PC-3 (cell line): Measurements from ENCODE around the gene COMMD7. TPM values are rescaled to one million over a fixed set of nuclear protein-coding genes. Genes with fewer than 3 reads are reported as not detected.

Experiments
- ATAC-seq: fragments of 200-7000 bp; cut with Tn5 transposase; 2 replicates; pipeline ENCODE4 v1.9.1; 2020; ENCODE audit warnings: mild to moderate bottlenecking, moderate library complexity
- BruUV-seq: library from RNA; stranded (reverse); fragments of 400-500 nt; replicated peaks from 2 replicates; lab custom pipeline; 2021; lab: Mats Ljungman, UMichigan
- CTCF ChIA-PET: fragments of 300-600 bp; sonication (Branson Sonifier 250); formaldehyde crosslinking; loops from one replicate; lab custom pipeline; 2022; ENCODE audit warnings: antibody characterized with exemption; lab: Charles Lee
- POLR2A ChIA-PET: fragments of 300-600 bp; sonication (Branson Sonifier 250); formaldehyde crosslinking; loops from one replicate; lab custom pipeline; 2022; ENCODE audit warnings: antibody characterized with exemption; ENCODE audit not compliant: unreplicated experiment; lab: Charles Lee
- DNase-seq: peaks from one replicate; pipeline ENCODE4 v3.0.0-alpha.2; 2015
- H2AFZ ChIP-seq: fragments of 300-600 bp; sonication (generic); 2 replicates; pipeline ENCODE4 v1.6.0; 2016; ENCODE audit warnings: antibody characterized with exemption, low read length
- H3F3A ChIP-seq: fragments of 300-600 bp; sonication (generic); one replicate; pipeline ENCODE4 v1.6.0; 2017; ENCODE audit warnings: antibody characterized with exemption, low read length, control low read depth, mild to moderate bottlenecking; ENCODE audit not compliant: unreplicated experiment
- H3K27ac ChIP-seq: fragments of 300-600 bp; sonication (generic); 2 replicates; pipeline ENCODE4 v1.5.1; 2016; ENCODE audit warnings: mild to moderate bottlenecking, low read length
- H3K27me3 ChIP-seq: fragments of 300-600 bp; sonication (generic); 2 replicates; pipeline ENCODE4 v1.6.1; 2016; ENCODE audit warnings: low read length, mixed read lengths
- H3K36me3 ChIP-seq: fragments of 300-600 bp; sonication (generic); 2 replicates; pipeline ENCODE4 v1.6.1; 2016; ENCODE audit warnings: low read depth, mixed run types, low read length, mixed read lengths
- H3K4me1 ChIP-seq: fragments of 300-600 bp; sonication (generic); 2 replicates; pipeline ENCODE4 v1.5.1; 2016; ENCODE audit warnings: low read length; ENCODE audit not compliant: insufficient read depth
- H3K4me2 ChIP-seq: fragments of 300-600 bp; sonication (generic); 2 replicates; pipeline ENCODE4 v1.6.0; 2016; ENCODE audit warnings: low read length
- H3K4me3 ChIP-seq: fragments of 300-600 bp; sonication (generic); 2 replicates; pipeline ENCODE4 v1.5.1; 2016; ENCODE audit warnings: mild to moderate bottlenecking, low read length, mixed read lengths
- H3K79me2 ChIP-seq: fragments of 300-600 bp; sonication (generic); 2 replicates; pipeline ENCODE4 v1.6.1; 2017; ENCODE audit warnings: low read length, mixed read lengths
- H3K9ac ChIP-seq: fragments of 300-600 bp; sonication (generic); 2 replicates; pipeline ENCODE4 v1.6.0; 2016; ENCODE audit warnings: mild to moderate bottlenecking, low read length
- H3K9me2 ChIP-seq: fragments of 300-600 bp; sonication (generic); replicated peaks from 2 replicates; pipeline ENCODE4 v1.6.1; 2016; ENCODE audit warnings: mixed run types, low read length, mixed read lengths
- H3K9me3 ChIP-seq: fragments of 300-600 bp; sonication (generic); 2 replicates; pipeline ENCODE4 v1.6.1; 2016; ENCODE audit warnings: low read length, mixed read lengths
- H4K20me1 ChIP-seq: fragments of 300-600 bp; sonication (generic); 2 replicates; pipeline ENCODE4 v1.6.1; 2016; ENCODE audit warnings: low read length, mixed read lengths
- CTCF ChIP-seq: fragments of 300-600 bp; sonication (generic); conservative IDR thresholded peaks from 2 replicates; pipeline ENCODE4 v1.5.1; 2017; ENCODE audit warnings: antibody characterized with exemption, low read depth, mild to moderate bottlenecking, low read length
- EZH2 ChIP-seq: fragments of 300-600 bp; sonication (generic); IDR thresholded peaks from one replicate; pipeline ENCODE4 v1.6.1; 2017; ENCODE audit warnings: antibody characterized with exemption, mild to moderate bottlenecking, low read length; ENCODE audit not compliant: unreplicated experiment
- EZH2phosphoT487 ChIP-seq: fragments of 300-600 bp; sonication (generic); IDR thresholded peaks from 2 replicates; pipeline ENCODE4 v1.6.1; 2018; ENCODE audit warnings: mild to moderate bottlenecking, antibody characterized with exemption, low read length, borderline replicate concordance
- intact Hi-C: fragments of 100-400 bp; cut with micrococcal nuclease; formaldehyde crosslinking; loops from 2 replicates; pipeline ENCODE4 v1.9.0; 2023
- total RNA-seq: library from RNA; depleted of rRNA; stranded (reverse); fragments of >200 nt; gene quantifications from 2 replicates; pipeline ENCODE4 v1.2.3, GENCODE V29; 2014

COMMD7 gene
- total RNA-seq, 1 experiment from 2014 or later = 33.5 TPM

- H3K36me3 ChIP-seq = no peaks in the 10 kb centered on the region
- ChIA-PET POLR2A (no interaction called here), CTCF (interaction anchor here (1.5 to 1.7 kb wide), 2 partner anchors 13 to 14 kb away, joined by 5 read pairs; no protein-coding TSS in a partner anchor)
- no peak overlapping the region for H3K9ac ChIP-seq
- no peak overlapping the region for H2AFZ ChIP-seq
- no TSS peak for BruUV-seq
- intact Hi-C loops = no loop called here
- peaks cover 14% of the 10 kb centered on the region for H3K4me1 ChIP-seq
- 0 out of 2 replicates have a peak, but pooled peaks cover 3% of the 10 kb centered on the region for H3K79me2 ChIP-seq
- TF ChIP-seq EZH2phosphoT487 (no peak), EZH2 (no peak), CTCF (no peak)
- no peak overlapping the region for H3K27ac ChIP-seq
- no peaks in the 10 kb centered on the region for H3F3A ChIP-seq
- H3K4me2 ChIP-seq = no peak overlapping the region
- no peak for ATAC-seq
- DNase-seq = no peak
- H3K27me3 ChIP-seq = no peaks in the 10 kb centered on the region
- no peaks in the 10 kb centered on the region for H4K20me1 ChIP-seq
- H3K9me3 ChIP-seq = no peaks in the 10 kb centered on the region
- no peak overlapping the region for H3K4me3 ChIP-seq
- H3K9me2 ChIP-seq = no peaks in the 10 kb centered on the region
Observed at GRCh38 chr20:32775336-32775991, 32.2 kb upstream of the COMMD7 start.

- intact Hi-C loops = no loop called here
- CTCF ChIA-PET = interaction anchor here (0.7 kb wide), 1 partner anchor 10 kb away, joined by 11 read pairs; no protein-coding TSS in a partner anchor
- Histone ChIP-seq H3F3A (no peaks in the 10 kb centered on the region), H3K4me3 (no peak overlapping the region), H3K9me3 (no peaks in the 10 kb centered on the region), H3K9ac (no peak overlapping the region), H3K4me1 (peaks cover 14% of the 10 kb centered on the region), H3K27me3 (no peaks in the 10 kb centered on the region), H4K20me1 (no peaks in the 10 kb centered on the region), H3K79me2 (0 out of 2 replicates have a peak, but pooled peaks cover 3% of the 10 kb centered on the region), H2AFZ (no peak overlapping the region), H3K4me2 (no peak overlapping the region), H3K36me3 (no peaks in the 10 kb centered on the region), H3K9me2 (no peaks in the 10 kb centered on the region), H3K27ac (no peak overlapping the region)
- POLR2A ChIA-PET = interaction anchor here (0.7 kb wide), 1 partner anchor 287 kb away, joined by 28 read pairs; no protein-coding TSS in a partner anchor
- no TSS peak for BruUV-seq
- DNase-seq (no peak), ATAC-seq (no peak)
- no peak for TF ChIP-seq EZH2
- TF ChIP-seq CTCF = no peak
- TF ChIP-seq EZH2phosphoT487 = no peak
Observed at GRCh38 chr20:32773855-32774254, 30.6 kb upstream of the COMMD7 start.

GRCh38 chr20:32773223-32773622 is 30.0 kb upstream of the COMMD7 start:
- no peaks in the 10 kb centered on the region for H3K9me3 ChIP-seq
- H3K9ac ChIP-seq = no peak overlapping the region
- no peak overlapping the region for H3K4me2 ChIP-seq
- H3K36me3 ChIP-seq = no peaks in the 10 kb centered on the region
- ATAC-seq (no peak), DNase-seq (no peak)
- CTCF ChIA-PET = no interaction called here
- peaks cover 14% of the 10 kb centered on the region for H3K4me1 ChIP-seq
- intact Hi-C loops = no loop called here
- H3K79me2 ChIP-seq = 0 out of 2 replicates have a peak, but pooled peaks cover 3% of the 10 kb centered on the region
- H3F3A ChIP-seq = no peaks in the 10 kb centered on the region
- H3K27me3 ChIP-seq = no peaks in the 10 kb centered on the region
- TF ChIP-seq EZH2 = no peak
- no peak for TF ChIP-seq EZH2phosphoT487
- no peak for TF ChIP-seq CTCF
- no peak overlapping the region for H3K4me3 ChIP-seq
- no peaks in the 10 kb centered on the region for H3K9me2 ChIP-seq
- H4K20me1 ChIP-seq = no peaks in the 10 kb centered on the region
- no peak overlapping the region for H2AFZ ChIP-seq
- no peak overlapping the region for H3K27ac ChIP-seq
- BruUV-seq = no TSS peak
- POLR2A ChIA-PET = interaction anchor here (0.7 kb wide), 1 partner anchor 287 kb away, joined by 28 read pairs; no protein-coding TSS in a partner anchor
